Sigmoid colon (tissue), 4 donors: ENCODE results near the gene ARHGAP1.

Source experiments
- CTCF ChIP-seq, 4 experiments: fragments of 450-650 bp in 3 of 4; fragments of 200-600 bp in 1 of 4; IDR thresholded peaks; one replicate each; pipeline ENCODE4 v1.5.1; 2016 to 2019; ENCODE audit warnings: antibody characterized with exemption in 4 of 4, mild to moderate bottlenecking in 3 of 4, moderate library complexity in 2 of 4
- EP300 ChIP-seq, 4 donors: sonication (generic); formaldehyde crosslinking; IDR thresholded peaks; one replicate each; pipeline ENCODE4 v1.6.1; 2017; ENCODE audit warnings: antibody characterized with exemption in 4 of 4
- POLR2A ChIP-seq, 2 donors: fragments of 450-650 bp; IDR thresholded peaks; one replicate each; pipeline ENCODE4 v1.6.1; 2016; ENCODE audit warnings: antibody characterized with exemption in 2 of 2, mild to moderate bottlenecking in 2 of 2, moderate library complexity in 2 of 2
- POLR2AphosphoS5 ChIP-seq, 4 donors: sonication (generic); formaldehyde crosslinking; IDR thresholded peaks; one replicate each; pipeline ENCODE4 v1.6.1; 2017; ENCODE audit warnings: antibody characterized with exemption in 4 of 4

GRCh38 chr11:46679241-46680163, 20.9 kb downstream of the ARHGAP1 start:
- TF ChIP-seq CTCF (IDR thresholded peaks at IDR 0.05) (no peak), POLR2A (IDR thresholded peaks at IDR 0.05) (no peak), POLR2AphosphoS5 (IDR thresholded peaks at IDR 0.05) (no peak), EP300 (IDR thresholded peaks at IDR 0.05) (no peak)
